ENCODE measurements around the gene MLLT6. TPM values are rescaled to one million over a fixed set of nuclear protein-coding genes. Genes with fewer than 3 reads are reported as not detected.

Gene MLLT6
- total and polyA plus RNA-seq, 2 of the 13 experiments (the other 11 are each of a cell fraction or from before 2014, with no cell fraction given), result 50.7 to 69.5 TPM

DNA sequence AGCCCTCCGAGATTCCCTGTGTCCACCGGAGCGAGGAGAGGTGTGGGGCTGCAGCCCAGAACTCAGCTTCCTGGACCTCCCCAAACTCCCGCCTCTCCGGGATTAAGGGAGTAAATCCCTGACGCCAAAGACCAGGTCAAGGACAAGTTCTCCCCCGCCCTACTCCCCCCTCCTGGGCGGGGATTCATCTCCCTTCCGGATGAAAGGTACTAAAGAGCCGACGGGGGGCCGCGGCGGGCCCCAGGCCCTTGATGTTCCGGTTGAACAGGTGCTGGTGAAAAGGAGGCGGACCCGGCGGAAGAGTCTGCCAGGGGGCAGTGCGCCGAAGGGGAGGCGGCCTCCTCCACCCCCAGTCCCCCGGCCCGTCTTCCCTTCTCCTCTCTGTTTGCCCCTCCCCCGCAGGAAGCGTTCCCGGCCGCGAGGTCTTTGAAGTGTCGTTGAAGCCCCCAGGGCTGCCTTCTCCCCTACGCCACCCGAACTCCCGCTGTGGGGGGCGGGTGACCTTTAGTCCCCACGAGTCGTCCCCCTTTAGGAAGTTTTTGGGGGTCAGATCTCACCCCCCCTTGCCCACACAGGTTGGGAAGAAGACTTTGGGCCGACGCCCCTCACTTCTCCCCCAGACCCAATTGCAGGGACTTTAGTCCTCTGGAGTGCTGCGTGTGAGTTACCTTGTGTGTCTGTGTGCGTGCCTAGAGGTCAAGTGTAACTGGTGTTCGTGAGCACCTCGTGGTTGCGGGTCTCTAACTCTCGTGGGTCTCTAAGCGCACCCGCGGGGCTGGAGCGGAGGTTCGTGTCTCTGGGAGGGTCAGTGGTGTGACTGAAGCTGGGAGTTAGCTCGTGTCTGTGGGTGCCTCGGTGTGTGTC, 1.1 kb upstream of the MLLT6 start (continued):
- TF ChIP-seq, protein P1, sequence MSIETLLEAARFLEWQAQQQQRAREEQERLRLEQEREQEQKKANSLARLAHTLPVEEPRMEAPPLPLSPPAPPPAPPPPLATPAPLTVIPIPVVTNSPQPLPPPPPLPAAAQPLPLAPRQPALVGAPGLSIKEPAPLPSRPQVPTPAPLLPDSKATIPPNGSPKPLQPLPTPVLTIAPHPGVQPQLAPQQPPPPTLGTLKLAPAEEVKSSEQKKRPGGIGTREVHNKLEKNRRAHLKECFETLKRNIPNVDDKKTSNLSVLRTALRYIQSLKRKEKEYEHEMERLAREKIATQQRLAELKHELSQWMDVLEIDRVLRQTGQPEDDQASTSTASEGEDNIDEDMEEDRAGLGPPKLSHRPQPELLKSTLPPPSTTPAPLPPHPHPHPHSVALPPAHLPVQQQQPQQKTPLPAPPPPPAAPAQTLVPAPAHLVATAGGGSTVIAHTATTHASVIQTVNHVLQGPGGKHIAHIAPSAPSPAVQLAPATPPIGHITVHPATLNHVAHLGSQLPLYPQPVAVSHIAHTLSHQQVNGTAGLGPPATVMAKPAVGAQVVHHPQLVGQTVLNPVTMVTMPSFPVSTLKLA (IDR thresholded peaks at IDR 0.05), result peak; percentile 58
- TF ChIP-seq, protein P2, sequence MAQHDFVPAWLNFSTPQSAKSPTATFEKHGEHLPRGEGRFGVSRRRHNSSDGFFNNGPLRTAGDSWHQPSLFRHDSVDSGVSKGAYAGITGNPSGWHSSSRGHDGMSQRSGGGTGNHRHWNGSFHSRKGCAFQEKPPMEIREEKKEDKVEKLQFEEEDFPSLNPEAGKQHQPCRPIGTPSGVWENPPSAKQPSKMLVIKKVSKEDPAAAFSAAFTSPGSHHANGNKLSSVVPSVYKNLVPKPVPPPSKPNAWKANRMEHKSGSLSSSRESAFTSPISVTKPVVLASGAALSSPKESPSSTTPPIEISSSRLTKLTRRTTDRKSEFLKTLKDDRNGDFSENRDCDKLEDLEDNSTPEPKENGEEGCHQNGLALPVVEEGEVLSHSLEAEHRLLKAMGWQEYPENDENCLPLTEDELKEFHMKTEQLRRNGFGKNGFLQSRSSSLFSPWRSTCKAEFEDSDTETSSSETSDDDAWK (CRISPR knock-in tag; IDR thresholded peaks at IDR 0.05), result no peak
- TF ChIP-seq, protein P3, sequence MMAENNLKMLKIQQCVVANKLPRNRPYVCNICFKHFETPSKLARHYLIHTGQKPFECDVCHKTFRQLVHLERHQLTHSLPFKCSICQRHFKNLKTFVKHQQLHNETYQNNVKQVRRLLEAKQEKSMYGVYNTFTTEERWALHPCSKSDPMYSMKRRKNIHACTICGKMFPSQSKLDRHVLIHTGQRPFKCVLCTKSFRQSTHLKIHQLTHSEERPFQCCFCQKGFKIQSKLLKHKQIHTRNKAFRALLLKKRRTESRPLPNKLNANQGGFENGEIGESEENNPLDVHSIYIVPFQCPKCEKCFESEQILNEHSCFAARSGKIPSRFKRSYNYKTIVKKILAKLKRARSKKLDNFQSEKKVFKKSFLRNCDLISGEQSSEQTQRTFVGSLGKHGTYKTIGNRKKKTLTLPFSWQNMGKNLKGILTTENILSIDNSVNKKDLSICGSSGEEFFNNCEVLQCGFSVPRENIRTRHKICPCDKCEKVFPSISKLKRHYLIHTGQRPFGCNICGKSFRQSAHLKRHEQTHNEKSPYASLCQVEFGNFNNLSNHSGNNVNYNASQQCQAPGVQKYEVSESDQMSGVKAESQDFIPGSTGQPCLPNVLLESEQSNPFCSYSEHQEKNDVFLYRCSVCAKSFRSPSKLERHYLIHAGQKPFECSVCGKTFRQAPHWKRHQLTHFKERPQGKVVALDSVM (CRISPR knock-in tag; IDR thresholded peaks at IDR 0.05), result peak; percentile 72
- peak; percentile 89 for TF ChIP-seq CHD4 (IDR thresholded peaks at IDR 0.05; ENCODE audit: borderline replicate concordance, low read length)
- TF ChIP-seq, protein P4, sequence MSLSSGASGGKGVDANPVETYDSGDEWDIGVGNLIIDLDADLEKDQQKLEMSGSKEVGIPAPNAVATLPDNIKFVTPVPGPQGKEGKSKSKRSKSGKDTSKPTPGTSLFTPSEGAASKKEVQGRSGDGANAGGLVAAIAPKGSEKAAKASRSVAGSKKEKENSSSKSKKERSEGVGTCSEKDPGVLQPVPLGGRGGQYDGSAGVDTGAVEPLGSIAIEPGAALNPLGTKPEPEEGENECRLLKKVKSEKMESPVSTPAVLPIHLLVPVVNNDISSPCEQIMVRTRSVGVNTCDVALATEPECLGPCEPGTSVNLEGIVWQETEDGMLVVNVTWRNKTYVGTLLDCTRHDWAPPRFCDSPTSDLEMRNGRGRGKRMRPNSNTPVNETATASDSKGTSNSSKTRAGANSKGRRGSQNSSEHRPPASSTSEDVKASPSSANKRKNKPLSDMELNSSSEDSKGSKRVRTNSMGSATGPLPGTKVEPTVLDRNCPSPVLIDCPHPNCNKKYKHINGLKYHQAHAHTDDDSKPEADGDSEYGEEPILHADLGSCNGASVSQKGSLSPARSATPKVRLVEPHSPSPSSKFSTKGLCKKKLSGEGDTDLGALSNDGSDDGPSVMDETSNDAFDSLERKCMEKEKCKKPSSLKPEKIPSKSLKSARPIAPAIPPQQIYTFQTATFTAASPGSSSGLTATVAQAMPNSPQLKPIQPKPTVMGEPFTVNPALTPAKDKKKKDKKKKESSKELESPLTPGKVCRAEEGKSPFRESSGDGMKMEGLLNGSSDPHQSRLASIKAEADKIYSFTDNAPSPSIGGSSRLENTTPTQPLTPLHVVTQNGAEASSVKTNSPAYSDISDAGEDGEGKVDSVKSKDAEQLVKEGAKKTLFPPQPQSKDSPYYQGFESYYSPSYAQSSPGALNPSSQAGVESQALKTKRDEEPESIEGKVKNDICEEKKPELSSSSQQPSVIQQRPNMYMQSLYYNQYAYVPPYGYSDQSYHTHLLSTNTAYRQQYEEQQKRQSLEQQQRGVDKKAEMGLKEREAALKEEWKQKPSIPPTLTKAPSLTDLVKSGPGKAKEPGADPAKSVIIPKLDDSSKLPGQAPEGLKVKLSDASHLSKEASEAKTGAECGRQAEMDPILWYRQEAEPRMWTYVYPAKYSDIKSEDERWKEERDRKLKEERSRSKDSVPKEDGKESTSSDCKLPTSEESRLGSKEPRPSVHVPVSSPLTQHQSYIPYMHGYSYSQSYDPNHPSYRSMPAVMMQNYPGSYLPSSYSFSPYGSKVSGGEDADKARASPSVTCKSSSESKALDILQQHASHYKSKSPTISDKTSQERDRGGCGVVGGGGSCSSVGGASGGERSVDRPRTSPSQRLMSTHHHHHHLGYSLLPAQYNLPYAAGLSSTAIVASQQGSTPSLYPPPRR (CRISPR knock-in tag; IDR thresholded peaks at IDR 0.05; ENCODE audit: borderline replicate concordance), result peak; percentile 98
- TF ChIP-seq, protein P5, sequence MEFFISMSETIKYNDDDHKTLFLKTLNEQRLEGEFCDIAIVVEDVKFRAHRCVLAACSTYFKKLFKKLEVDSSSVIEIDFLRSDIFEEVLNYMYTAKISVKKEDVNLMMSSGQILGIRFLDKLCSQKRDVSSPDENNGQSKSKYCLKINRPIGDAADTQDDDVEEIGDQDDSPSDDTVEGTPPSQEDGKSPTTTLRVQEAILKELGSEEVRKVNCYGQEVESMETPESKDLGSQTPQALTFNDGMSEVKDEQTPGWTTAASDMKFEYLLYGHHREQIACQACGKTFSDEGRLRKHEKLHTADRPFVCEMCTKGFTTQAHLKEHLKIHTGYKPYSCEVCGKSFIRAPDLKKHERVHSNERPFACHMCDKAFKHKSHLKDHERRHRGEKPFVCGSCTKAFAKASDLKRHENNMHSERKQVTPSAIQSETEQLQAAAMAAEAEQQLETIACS (CRISPR knock-in tag; IDR thresholded peaks at IDR 0.05), result peak; percentile 73; the same call in 1 of the 2 replicates
- TF ChIP-seq ZNF841 (CRISPR knock-in tag; IDR thresholded peaks at IDR 0.05; ENCODE audit: borderline replicate concordance), result peak; percentile 75
- TF ChIP-seq TMF1 (CRISPR knock-in tag; IDR thresholded peaks at IDR 0.05; ENCODE audit: low read depth), result no peak; the same call in 1 of the 2 replicates
- 0 out of 2 replicates have a peak, but pooled peaks have one; percentile 68 for TF ChIP-seq ZNF616 (CRISPR knock-in tag; IDR thresholded peaks at IDR 0.05; ENCODE audit: low read depth)
- TF ChIP-seq, protein P6, sequence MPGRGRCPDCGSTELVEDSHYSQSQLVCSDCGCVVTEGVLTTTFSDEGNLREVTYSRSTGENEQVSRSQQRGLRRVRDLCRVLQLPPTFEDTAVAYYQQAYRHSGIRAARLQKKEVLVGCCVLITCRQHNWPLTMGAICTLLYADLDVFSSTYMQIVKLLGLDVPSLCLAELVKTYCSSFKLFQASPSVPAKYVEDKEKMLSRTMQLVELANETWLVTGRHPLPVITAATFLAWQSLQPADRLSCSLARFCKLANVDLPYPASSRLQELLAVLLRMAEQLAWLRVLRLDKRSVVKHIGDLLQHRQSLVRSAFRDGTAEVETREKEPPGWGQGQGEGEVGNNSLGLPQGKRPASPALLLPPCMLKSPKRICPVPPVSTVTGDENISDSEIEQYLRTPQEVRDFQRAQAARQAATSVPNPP (CRISPR knock-in tag; IDR thresholded peaks at IDR 0.05), result peak; percentile 62; the same call in 1 of the 2 replicates
- TF ChIP-seq ZNF180 (CRISPR knock-in tag; IDR thresholded peaks at IDR 0.05; ENCODE audit: borderline replicate concordance, low read depth), result no peak
- no peak for TF ChIP-seq FOSL1 (CRISPR knock-in tag; IDR thresholded peaks at IDR 0.05; ENCODE audit: borderline replicate concordance)
- TF ChIP-seq HOXA7 (CRISPR knock-in tag; IDR thresholded peaks at IDR 0.05), result 0 out of 2 replicates have a peak, but pooled peaks have one; percentile 22
- TF ChIP-seq, protein P7, sequence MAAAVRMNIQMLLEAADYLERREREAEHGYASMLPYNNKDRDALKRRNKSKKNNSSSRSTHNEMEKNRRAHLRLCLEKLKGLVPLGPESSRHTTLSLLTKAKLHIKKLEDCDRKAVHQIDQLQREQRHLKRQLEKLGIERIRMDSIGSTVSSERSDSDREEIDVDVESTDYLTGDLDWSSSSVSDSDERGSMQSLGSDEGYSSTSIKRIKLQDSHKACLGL (CRISPR knock-in tag; IDR thresholded peaks at IDR 0.05), result 0 out of 2 replicates have a peak, but pooled peaks have one; percentile 55

Data from HepG2 (cell line).